DMS53 (cell line): ENCODE results near the gene IGIP.

ENCODE experiments used
- DNase-seq: peaks from one replicate; lab custom pipeline; 2025; lab: John Stamatoyannopoulos, UW

Gene IGIP

GRCh38 chr5:140111011-140111858 is 14.5 kb upstream of the IGIP start:
- no peak for DNase-seq

- no peak for DNase-seq
Measured at GRCh38 chr5:140111859-140112551, 13.7 kb upstream of the IGIP start.

GRCh38 chr5:140112685-140113179 is 13.0 kb upstream of the IGIP start:
- no peak for DNase-seq

GRCh38 chr5:140113180-140113698 is 12.5 kb upstream of the IGIP start:
- peak; percentile 60 for DNase-seq

GRCh38 chr5:140113699-140114263 is 12.0 kb upstream of the IGIP start, which contains the start of gene PURA:
Gene PURA (plus strand): TSS chr5:140114109. CDS start chr5:140114182, 73 bp downstream.
- DNase-seq, result peak; percentile 98

GRCh38 chr5:140114341-140115185 is 11.2 kb upstream of the IGIP start:
- peak; percentile 89 for DNase-seq

- DNase-seq, result peak; percentile 38
Measured at GRCh38 chr5:140115186-140115500, 10.6 kb upstream of the IGIP start.

- DNase-seq, result peak; percentile 27
Measured at GRCh38 chr5:140116716-140117115, 9.0 kb upstream of the IGIP start.

GRCh38 chr5:140117523-140117922 is 8.2 kb upstream of the IGIP start:
- DNase-seq, result no peak

GRCh38 chr5:140118302-140118936 is 7.3 kb upstream of the IGIP start:
- DNase-seq, result peak; percentile 17

GRCh38 chr5:140126315-140127012 is 727 bp downstream of the IGIP start:
- no peak for DNase-seq

- no peak for DNase-seq
Measured at GRCh38 chr5:140128376-140128775, 2.6 kb downstream of the IGIP start.

GRCh38 chr5:140130949-140131733 is 5.4 kb downstream of the IGIP start:
- DNase-seq, result no peak

- DNase-seq, result peak; percentile 57
Measured at GRCh38 chr5:140131967-140132409, 6.3 kb downstream of the IGIP start.

GRCh38 chr5:140133514-140134167 is 7.9 kb downstream of the IGIP start:
- DNase-seq, result no peak

GRCh38 chr5:140134277-140134935 is 8.7 kb downstream of the IGIP start:
- DNase-seq, result no peak

GRCh38 chr5:140135127-140135526 is 9.4 kb downstream of the IGIP start:
- no peak for DNase-seq

GRCh38 chr5:140136624-140137023 is 10.9 kb downstream of the IGIP start:
- no peak for DNase-seq

- no peak for DNase-seq
Measured at GRCh38 chr5:140140435-140140834, 14.7 kb downstream of the IGIP start.
